Mesangial cell (primary cell): ENCODE measurements around the gene DSG3. TPM values are rescaled to one million over a fixed set of nuclear protein-coding genes. Genes with fewer than 3 reads are reported as not detected.

Experiments used
- total RNA-seq: library from RNA; depleted of rRNA; stranded (reverse); fragments of >200 nt; gene quantifications from 2 replicates; pipeline ENCODE4 v1.2.3, GENCODE V29; 2015

DSG3 gene
- total RNA-seq, result not detected in 2 replicates

GRCh38 chr18:31447530-31448191 is at the start of gene DSG3:
DSG3 (plus strand) TSS chr18:31447741; CDS start chr18:31447878, 137 bp downstream.

GRCh38 chr18:31497836-31498573 is 50.5 kb downstream of the DSG3 start, which contains the start of gene DSG2:
DSG2 (plus strand) TSS chr18:31498177; CDS start chr18:31498252, 75 bp downstream.

Other genes with a start within 250 kb of the DSG3 start
- not detected in 2 replicates for gene DSG1, start 129.6 kb upstream of the DSG3 start, total RNA-seq
- gene DSG4, start 71.0 kb upstream of the DSG3 start, total RNA-seq, result under 0.01 TPM in 1 of 2 replicates, not detected in the other
- gene DSG2, start 50.4 kb downstream of the DSG3 start, total RNA-seq, result 52.9 and 60.3 TPM in 2 replicates
- not detected in 2 replicates for gene TTR, start 144.1 kb downstream of the DSG3 start, total RNA-seq
- 3.0 and 6.4 TPM in 2 replicates for gene B4GALT6, start 236.8 kb downstream of the DSG3 start, total RNA-seq